ENCODE data around the gene AARSD1.

DNA sequence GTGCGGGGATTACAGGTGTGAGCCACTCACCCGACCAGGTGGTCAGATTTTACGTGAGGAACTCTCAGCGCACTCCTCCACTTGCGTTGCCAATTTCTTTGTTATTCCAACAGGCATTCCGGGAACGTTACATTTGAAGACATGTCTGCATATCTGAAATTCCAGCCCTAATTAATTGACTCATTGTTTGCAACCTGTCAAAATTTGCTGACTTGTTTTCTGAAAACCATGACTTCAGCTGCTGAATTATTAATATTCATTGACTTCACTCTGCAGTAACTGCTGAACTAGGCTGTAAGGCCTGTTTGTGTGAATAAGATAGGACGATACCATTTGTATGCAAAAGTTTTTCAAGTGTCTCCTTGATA lies 47.0 kb downstream of the AARSD1 start:
- TF ChIP-seq, protein P1, sequence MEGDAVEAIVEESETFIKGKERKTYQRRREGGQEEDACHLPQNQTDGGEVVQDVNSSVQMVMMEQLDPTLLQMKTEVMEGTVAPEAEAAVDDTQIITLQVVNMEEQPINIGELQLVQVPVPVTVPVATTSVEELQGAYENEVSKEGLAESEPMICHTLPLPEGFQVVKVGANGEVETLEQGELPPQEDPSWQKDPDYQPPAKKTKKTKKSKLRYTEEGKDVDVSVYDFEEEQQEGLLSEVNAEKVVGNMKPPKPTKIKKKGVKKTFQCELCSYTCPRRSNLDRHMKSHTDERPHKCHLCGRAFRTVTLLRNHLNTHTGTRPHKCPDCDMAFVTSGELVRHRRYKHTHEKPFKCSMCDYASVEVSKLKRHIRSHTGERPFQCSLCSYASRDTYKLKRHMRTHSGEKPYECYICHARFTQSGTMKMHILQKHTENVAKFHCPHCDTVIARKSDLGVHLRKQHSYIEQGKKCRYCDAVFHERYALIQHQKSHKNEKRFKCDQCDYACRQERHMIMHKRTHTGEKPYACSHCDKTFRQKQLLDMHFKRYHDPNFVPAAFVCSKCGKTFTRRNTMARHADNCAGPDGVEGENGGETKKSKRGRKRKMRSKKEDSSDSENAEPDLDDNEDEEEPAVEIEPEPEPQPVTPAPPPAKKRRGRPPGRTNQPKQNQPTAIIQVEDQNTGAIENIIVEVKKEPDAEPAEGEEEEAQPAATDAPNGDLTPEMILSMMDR (conservative IDR thresholded peaks at IDR 0.05 in 1 of 2, IDR thresholded peaks at IDR 0.05 in 1 of 2; ENCODE audit: low read depth in 1 of 2, low read length in 2 of 2): no peak
- TF ChIP-seq EZH2 (IDR thresholded peaks at IDR 0.05; ENCODE audit: low read length, missing control alignments): no peak

Measured in fibroblast of lung (primary cell).